RPMI7951 (cell line): ENCODE measurements around the gene SNX14. TPM values are rescaled to one million over a fixed set of nuclear protein-coding genes. Genes with fewer than 3 reads are reported as not detected.
A peak's percentile ranks its signal among the peaks of the same experiment; 100 is the strongest.

Source experiments
- DNase-seq: peaks from one replicate; pipeline ENCODE4 v3.0.0-alpha.2; 2012; ENCODE audit warnings: low read depth
- total RNA-seq: library from RNA; depleted of rRNA; stranded (reverse); fragments of >200 nt; shearing (Covaris generic); gene quantifications from 2 replicates; pipeline ENCODE4 v1.2.3, GENCODE V29; 2014; rRNA removed

Gene SNX14
- total RNA-seq, 1 experiment from 2014 or later = 182 TPM

DNA sequence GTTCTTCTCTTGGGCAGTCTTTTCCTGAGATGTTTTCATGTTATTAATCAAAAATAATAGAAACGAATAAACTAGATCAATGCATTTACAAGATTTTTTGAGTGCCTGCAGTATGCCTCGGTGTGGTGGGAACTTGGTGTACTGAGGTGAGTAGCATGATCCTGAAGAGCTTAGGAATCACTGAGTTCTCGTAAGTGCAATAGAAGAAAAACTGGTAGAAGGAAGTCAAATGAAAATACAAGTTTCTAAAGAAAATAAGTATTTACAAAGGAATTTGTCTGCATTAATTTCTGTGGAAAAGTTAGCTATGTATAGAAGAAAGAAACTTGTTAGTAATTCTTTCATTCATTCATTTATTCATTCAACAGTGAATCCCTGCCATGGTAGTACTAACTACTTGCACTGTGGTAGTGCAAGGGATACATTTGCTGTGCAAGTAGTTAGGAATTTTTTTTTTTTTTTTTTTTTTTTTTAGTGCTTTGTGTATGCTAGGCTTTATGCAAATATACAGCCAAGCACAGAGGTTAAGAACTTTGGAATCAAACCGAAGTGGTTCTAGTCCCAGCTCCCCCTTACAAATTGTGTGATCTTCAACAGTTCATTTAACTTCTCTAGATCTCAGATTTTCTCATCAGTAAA is 129.9 kb downstream of the SNX14 start:
- no peak for DNase-seq

DNA sequence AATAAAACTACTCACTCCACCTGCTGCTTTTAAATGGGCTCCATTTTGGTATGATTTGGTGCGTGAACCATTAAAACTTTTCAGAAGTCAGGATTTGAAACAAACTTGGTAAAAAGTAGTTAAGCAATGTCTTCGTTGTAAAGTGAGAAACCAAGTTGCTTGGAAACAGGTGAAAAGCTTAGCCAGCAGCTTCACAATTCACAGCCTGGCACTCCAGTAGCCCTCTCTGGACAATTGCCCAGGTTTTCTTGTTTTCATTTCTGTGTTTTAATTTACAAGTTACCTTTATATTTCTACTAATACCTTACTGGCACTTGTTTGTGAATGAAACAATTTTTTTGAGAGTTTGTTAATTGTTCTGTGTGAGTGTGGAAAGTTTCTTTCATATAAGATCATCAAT is 131.0 kb downstream of the SNX14 start:
- no peak for DNase-seq

DNA sequence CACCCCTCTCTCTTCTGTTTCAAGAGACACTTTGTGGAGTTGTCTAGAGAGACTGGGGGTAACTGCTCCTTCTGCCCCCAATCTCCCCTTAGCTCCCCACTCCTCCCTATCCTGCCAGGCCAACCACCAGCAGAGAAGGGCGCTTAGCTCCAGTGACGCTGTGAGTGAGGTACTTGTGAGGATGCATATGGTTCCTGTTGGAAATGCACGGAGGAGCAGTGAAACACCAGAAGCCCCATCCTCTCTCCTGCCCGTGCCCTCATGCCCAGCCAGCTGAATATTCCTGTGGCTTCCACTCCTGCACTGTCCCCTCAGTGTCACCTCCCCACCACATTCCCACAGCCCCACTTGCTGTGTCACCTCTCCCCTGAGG is 131.9 kb downstream of the SNX14 start:
- DNase-seq = no peak

DNA sequence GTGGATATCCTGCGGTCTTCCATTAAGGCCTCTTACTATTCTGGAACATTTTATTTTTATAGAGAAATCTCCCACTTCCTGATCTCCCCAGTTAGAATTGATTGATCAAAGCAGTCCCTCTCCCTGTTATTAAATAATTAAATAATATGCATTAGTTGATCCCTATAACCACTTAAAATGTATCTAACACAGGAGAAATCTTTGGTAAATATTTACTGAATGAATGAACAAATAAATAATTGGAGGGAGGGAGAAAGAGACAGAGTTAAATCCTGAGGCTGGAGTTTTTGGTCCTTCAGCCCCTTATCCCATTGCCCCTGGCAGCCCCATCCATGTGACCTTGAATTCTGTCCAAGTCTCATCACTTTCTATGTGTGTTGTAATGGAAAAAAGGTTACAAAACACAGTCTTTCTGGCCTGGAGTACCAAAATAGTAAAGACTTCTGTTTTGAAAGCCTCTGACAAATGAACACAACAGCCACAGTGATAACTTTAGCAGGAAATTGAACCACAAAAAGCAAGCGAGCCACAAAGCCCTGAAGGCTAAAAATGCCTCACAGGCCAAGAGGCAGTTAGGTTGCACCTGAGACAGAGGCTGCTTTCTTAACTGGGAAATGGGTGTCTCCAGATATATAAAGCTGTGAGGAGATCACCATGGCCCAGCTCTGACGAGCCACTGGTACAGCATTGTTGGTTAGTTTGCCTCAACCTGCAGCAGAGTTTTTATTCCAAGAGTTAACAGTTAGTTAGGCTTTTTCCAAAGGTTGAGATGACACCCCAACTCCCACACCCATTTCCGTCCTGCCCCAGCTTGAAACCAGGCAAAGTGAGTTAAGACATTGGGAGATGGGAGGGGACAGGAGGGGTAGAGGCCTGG is 132.5 kb downstream of the SNX14 start:
- peak; percentile 83 for DNase-seq

GRCh38 chr6:85460154-85460920 is 133.3 kb downstream of the SNX14 start:
- DNase-seq = peak; percentile 57

DNA sequence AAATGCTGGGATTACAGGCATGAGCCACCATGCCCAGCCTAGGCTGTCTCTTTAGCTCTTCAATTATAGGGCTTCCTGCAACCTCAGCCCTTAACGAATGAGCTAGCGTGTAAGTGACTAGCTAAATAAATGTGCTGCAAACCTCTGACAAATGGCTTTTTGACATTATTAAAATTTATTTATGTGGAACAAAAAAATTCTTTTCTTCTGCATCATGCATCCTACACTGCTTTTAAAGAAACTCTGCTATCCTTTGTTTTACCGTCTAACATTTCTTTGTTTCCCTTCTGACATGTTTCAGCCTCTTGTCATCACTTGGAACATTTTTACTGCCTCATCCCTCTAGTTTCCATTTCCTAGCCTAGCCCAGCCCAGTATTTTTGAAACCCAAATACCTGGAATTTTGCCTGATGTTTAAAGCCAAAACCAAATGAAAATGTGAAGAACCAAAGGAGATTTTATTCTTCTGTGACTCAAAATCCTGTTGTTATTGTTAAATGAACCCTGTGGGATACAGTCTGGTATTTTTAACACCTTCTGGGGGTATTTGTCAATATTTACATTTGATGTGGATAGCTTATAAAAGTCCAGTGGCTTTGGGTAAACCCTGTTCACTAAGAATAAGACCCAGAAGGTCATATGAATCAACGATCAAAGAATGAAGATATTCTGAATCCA is 134.3 kb downstream of the SNX14 start:
- peak; percentile 80 for DNase-seq

GRCh38 chr6:85458782-85459181 is 134.9 kb downstream of the SNX14 start:
- peak; percentile 46 for DNase-seq

DNA sequence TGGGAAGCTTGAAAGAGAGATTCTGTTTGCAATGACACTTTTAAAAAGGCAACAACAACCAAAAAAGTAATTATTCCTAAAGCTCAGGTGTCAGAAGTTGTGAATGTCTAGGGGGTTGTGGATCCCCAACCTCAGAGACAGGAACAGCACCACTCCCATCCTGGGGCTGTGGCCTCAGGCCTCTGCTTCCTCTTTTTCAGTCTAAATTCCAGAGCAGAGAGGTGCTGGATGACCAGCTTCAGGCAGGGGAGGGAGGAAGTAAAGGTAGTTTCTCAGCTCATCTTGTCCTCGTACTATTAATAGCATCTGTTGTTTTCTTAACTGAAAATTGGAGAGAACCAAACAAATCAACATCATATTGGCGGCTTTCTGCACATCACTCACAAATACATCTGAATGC is 135.5 kb downstream of the SNX14 start:
- no peak for DNase-seq

- no peak for DNase-seq
Measured at GRCh38 chr6:85456782-85457181, 136.9 kb downstream of the SNX14 start.

Other genes starting within 250 kb of the SNX14 start
- gene NT5E, start 143.8 kb downstream of the SNX14 start, total RNA-seq = 395 and 427 TPM in 2 replicates
- gene SYNCRIP, start 49.0 kb upstream of the SNX14 start, total RNA-seq = 74.5 and 80.5 TPM in 2 replicates